ENCODE results near the gene PCED1B.
"Not testable (repeated sequence)": the region's sequence is repeated elsewhere in the genome, so short reads cannot be mapped to it uniquely, and the experiment has no call there.

The PCED1B gene

DNA sequence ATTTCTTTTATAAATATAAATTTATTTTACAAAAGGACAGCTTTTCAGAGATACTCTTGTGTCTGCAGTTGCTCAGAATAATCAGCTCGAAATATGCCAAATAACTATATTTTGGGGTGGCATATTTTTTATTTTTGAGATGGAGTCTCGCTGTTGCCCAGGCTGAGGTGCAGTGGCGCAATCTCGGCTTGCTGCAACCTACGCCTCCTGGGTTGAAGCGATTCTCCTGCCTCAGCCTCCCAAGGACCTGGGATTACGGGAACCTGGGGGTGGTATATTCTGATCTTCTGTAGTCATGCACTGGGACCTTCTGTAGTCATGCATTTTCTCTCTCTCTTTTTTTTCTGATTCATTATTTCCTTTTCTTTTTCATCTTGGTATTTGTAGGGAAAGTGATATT lies 135.3 kb downstream of the PCED1B start:
- H4K12ac ChIP-seq (ENCODE audit: low read depth, low read length): no peak overlapping the region
- no peaks in the 10 kb centered on the region for H3K27me3 ChIP-seq (ENCODE audit: insufficient read depth, low read length)
- no peak overlapping the region for H3K23ac ChIP-seq (ENCODE audit: low read length)
- H4K8ac ChIP-seq (ENCODE audit: low read depth, low read length): no peak overlapping the region
- no peaks in the 10 kb centered on the region for H3K36me3 ChIP-seq (ENCODE audit: control insufficient read depth in 1 of 2, insufficient read depth in 2 of 2, low read length in 2 of 2)
- H3K14ac ChIP-seq (ENCODE audit: low read length): no peak overlapping the region
- no peak overlapping the region for H3K4me3 ChIP-seq (ENCODE audit: low read depth, low read length)
- no peak for DNase-seq
- H3K79me1 ChIP-seq (ENCODE audit: low read length): peaks cover 4% of the 10 kb centered on the region
- H2BK5ac ChIP-seq (ENCODE audit: low read depth, low read length, poor library complexity): no peak overlapping the region
- H3K4ac ChIP-seq (ENCODE audit: low read depth, low read length): no peak overlapping the region
- H2BK12ac ChIP-seq (ENCODE audit: low read length): no peak overlapping the region
- H2AFZ ChIP-seq (ENCODE audit: insufficient read depth, low read length, poor library complexity): no peak overlapping the region
- H2BK120ac ChIP-seq (ENCODE audit: insufficient read depth, low read length, poor library complexity): no peak overlapping the region
- no peak overlapping the region for H3K18ac ChIP-seq (ENCODE audit: low read length)
- no peak overlapping the region for H3K4me2 ChIP-seq (ENCODE audit: low read length)
- no peak overlapping the region for H3K9ac ChIP-seq (ENCODE audit: low read length)
- H3K79me2 ChIP-seq (ENCODE audit: control insufficient read depth, insufficient read depth, low read length, poor library complexity): no peaks in the 10 kb centered on the region
- no peak overlapping the region for H4K91ac ChIP-seq (ENCODE audit: low read depth, low read length)
- no peaks in the 10 kb centered on the region for H3K9me3 ChIP-seq (ENCODE audit: insufficient read depth, low read depth, low read length)
- H3K4me1 ChIP-seq (ENCODE audit: control insufficient read depth in 1 of 2, insufficient read depth in 2 of 2, low read length in 2 of 2): peaks cover 0 to 3% of the 10 kb centered on the region in 2 experiments
- no CpG with 5 or more reads among the region's 7 CpGs for WGBS (ENCODE audit: extremely low coverage, insufficient coverage, insufficient read length)
- H3K27ac ChIP-seq (ENCODE audit: low read depth, low read length): no peak overlapping the region
- no peak overlapping the region for H2AK5ac ChIP-seq (ENCODE audit: low read length)

GRCh38 chr12:47216150-47216677 lies 136.8 kb downstream of the PCED1B start:
- H3K4me2 ChIP-seq (ENCODE audit: low read length): no peak overlapping the region
- H3K9me3 ChIP-seq (ENCODE audit: insufficient read depth, low read depth, low read length): no peaks in the 10 kb centered on the region
- H3K27ac ChIP-seq (ENCODE audit: low read depth, low read length): no peak overlapping the region
- DNase-seq: no peak
- no peak overlapping the region for H3K14ac ChIP-seq (ENCODE audit: low read length)
- no peak overlapping the region for H4K91ac ChIP-seq (ENCODE audit: low read depth, low read length)
- H3K4me3 ChIP-seq (ENCODE audit: low read depth, low read length): no peak overlapping the region
- no peak overlapping the region for H2AK5ac ChIP-seq (ENCODE audit: low read length)
- H3K4ac ChIP-seq (ENCODE audit: low read depth, low read length): no peak overlapping the region
- no peak overlapping the region for H2BK5ac ChIP-seq (ENCODE audit: low read depth, low read length, poor library complexity)
- H3K4me1 ChIP-seq (ENCODE audit: control insufficient read depth in 1 of 2, insufficient read depth in 2 of 2, low read length in 2 of 2): peaks cover 3% of the 10 kb centered on the region in 2 experiments
- no CpG with 5 or more reads among the region's 8 CpGs for WGBS (ENCODE audit: extremely low coverage, insufficient coverage, insufficient read length)
- H3K23ac ChIP-seq (ENCODE audit: low read length): no peak overlapping the region
- no peaks in the 10 kb centered on the region for H3K27me3 ChIP-seq (ENCODE audit: insufficient read depth, low read length)
- no peak overlapping the region for H4K8ac ChIP-seq (ENCODE audit: low read depth, low read length)
- H3K9ac ChIP-seq (ENCODE audit: low read length): no peak overlapping the region
- H3K79me1 ChIP-seq (ENCODE audit: low read length): peaks cover 6% of the 10 kb centered on the region
- H3K36me3 ChIP-seq (ENCODE audit: control insufficient read depth in 1 of 2, insufficient read depth in 2 of 2, low read length in 2 of 2): no peaks in the 10 kb centered on the region
- H4K12ac ChIP-seq (ENCODE audit: low read depth, low read length): no peak overlapping the region
- no peaks in the 10 kb centered on the region for H3K79me2 ChIP-seq (ENCODE audit: control insufficient read depth, insufficient read depth, low read length, poor library complexity)
- no peak overlapping the region for H3K18ac ChIP-seq (ENCODE audit: low read length)
- H2BK120ac ChIP-seq (ENCODE audit: insufficient read depth, low read length, poor library complexity): no peak overlapping the region
- H2AFZ ChIP-seq (ENCODE audit: insufficient read depth, low read length, poor library complexity): no peak overlapping the region
- no peak overlapping the region for H2BK12ac ChIP-seq (ENCODE audit: low read length)

GRCh38 chr12:47217595-47217869 lies 138.1 kb downstream of the PCED1B start:
- WGBS (ENCODE audit: extremely low coverage, insufficient coverage, insufficient read length): no CpG with 5 or more reads among the region's 8 CpGs
- H3K36me3 ChIP-seq (ENCODE audit: control insufficient read depth in 1 of 2, insufficient read depth in 2 of 2, low read length in 2 of 2); H2BK12ac ChIP-seq (ENCODE audit: low read length): not testable (repeated sequence)

GRCh38 chr12:47218191-47218654 lies 138.8 kb downstream of the PCED1B start:
- Histone ChIP-seq H3K14ac (ENCODE audit: low read length) (peak overlapping the region; percentile 11), H3K27ac (ENCODE audit: low read depth, low read length) (no peak overlapping the region), H3K79me2 (ENCODE audit: control insufficient read depth, insufficient read depth, low read length, poor library complexity) (no peaks in the 10 kb centered on the region), H2BK12ac (ENCODE audit: low read length) (no peak overlapping the region), H2BK5ac (ENCODE audit: low read depth, low read length, poor library complexity) (no peak overlapping the region), H4K8ac (ENCODE audit: low read depth, low read length) (no peak overlapping the region), H2AFZ (ENCODE audit: insufficient read depth, low read length, poor library complexity) (no peak overlapping the region), H4K91ac (ENCODE audit: low read depth, low read length) (no peak overlapping the region), H3K9ac (ENCODE audit: low read length) (no peak overlapping the region), H3K4me1 (ENCODE audit: control insufficient read depth in 1 of 2, insufficient read depth in 2 of 2, low read length in 2 of 2) (peaks cover 5 to 8% of the 10 kb centered on the region in 2 experiments), H3K4ac (ENCODE audit: low read depth, low read length) (no peak overlapping the region), H2AK5ac (ENCODE audit: low read length) (no peak overlapping the region), H3K36me3 (ENCODE audit: control insufficient read depth in 1 of 2, insufficient read depth in 2 of 2, low read length in 2 of 2) (no peaks in the 10 kb centered on the region), H3K9me3 (ENCODE audit: insufficient read depth, low read depth, low read length) (no peaks in the 10 kb centered on the region), H3K4me2 (ENCODE audit: low read length) (no peak overlapping the region), H3K23ac (ENCODE audit: low read length) (no peak overlapping the region), H3K27me3 (ENCODE audit: insufficient read depth, low read length) (no peaks in the 10 kb centered on the region), H4K12ac (ENCODE audit: low read depth, low read length) (no peak overlapping the region), H3K4me3 (ENCODE audit: low read depth, low read length) (no peak overlapping the region), H3K79me1 (ENCODE audit: low read length) (peaks cover 12% of the 10 kb centered on the region), H3K18ac (ENCODE audit: low read length) (no peak overlapping the region), H2BK120ac (ENCODE audit: insufficient read depth, low read length, poor library complexity) (peak overlapping the region; percentile 24)
- WGBS (ENCODE audit: extremely low coverage, insufficient coverage, insufficient read length): no CpG with 5 or more reads among the region's 8 CpGs
- DNase-seq: no peak

More at GRCh38 chr12:47217595-47217869, 138.1 kb downstream of the PCED1B start:
- H3K4me3 ChIP-seq (ENCODE audit: low read depth, low read length); H2AK5ac ChIP-seq (ENCODE audit: low read length); H3K79me1 ChIP-seq (ENCODE audit: low read length); H2AFZ ChIP-seq (ENCODE audit: insufficient read depth, low read length, poor library complexity); H3K23ac ChIP-seq (ENCODE audit: low read length); H3K9me3 ChIP-seq (ENCODE audit: insufficient read depth, low read depth, low read length); H3K18ac ChIP-seq (ENCODE audit: low read length); DNase-seq; H4K8ac ChIP-seq (ENCODE audit: low read depth, low read length); H3K9ac ChIP-seq (ENCODE audit: low read length); H3K4me2 ChIP-seq (ENCODE audit: low read length); H3K4ac ChIP-seq (ENCODE audit: low read depth, low read length); H4K12ac ChIP-seq (ENCODE audit: low read depth, low read length); H2BK5ac ChIP-seq (ENCODE audit: low read depth, low read length, poor library complexity); H2BK120ac ChIP-seq (ENCODE audit: insufficient read depth, low read length, poor library complexity); H3K4me1 ChIP-seq (ENCODE audit: control insufficient read depth in 1 of 2, insufficient read depth in 2 of 2, low read length in 2 of 2); H3K14ac ChIP-seq (ENCODE audit: low read length); H3K79me2 ChIP-seq (ENCODE audit: control insufficient read depth, insufficient read depth, low read length, poor library complexity); H3K27me3 ChIP-seq (ENCODE audit: insufficient read depth, low read length); H3K27ac ChIP-seq (ENCODE audit: low read depth, low read length); H4K91ac ChIP-seq (ENCODE audit: low read depth, low read length): not testable (repeated sequence)

Measured in trophoblast cell (in vitro differentiated cells and primary cell).